ENCODE results near the gene OGFRL1. TPM values are rescaled to one million over a fixed set of nuclear protein-coding genes. Genes with fewer than 3 reads are reported as not detected.

The OGFRL1 gene
- total RNA-seq, 1 experiment from 2014 or later: 70.8 TPM

- Mint-ChIP-seq H3K9me3 (ENCODE audit: unreplicated experiment) (no peaks in the 10 kb centered on the region), H3K27me3 (ENCODE audit: insufficient read depth, unreplicated experiment) (no peaks in the 10 kb centered on the region), H3K4me3 (ENCODE audit: unreplicated experiment) (no peak overlapping the region), H3K27ac (ENCODE audit: low read depth, unreplicated experiment) (no peak overlapping the region), H3K4me1 (ENCODE audit: insufficient read depth, unreplicated experiment) (no peaks in the 10 kb centered on the region), H3K36me3 (ENCODE audit: insufficient read depth, unreplicated experiment) (no peaks in the 10 kb centered on the region)
- no peak for TF ChIP-seq CTCF (IDR thresholded peaks at IDR 0.05; ENCODE audit: unreplicated experiment)
- no peak for DNase-seq (ENCODE audit: unreplicated experiment)
- BruUV-seq (replicated peaks): no TSS peak
- ChIA-PET POLR2A (no interaction called here), CTCF (interaction anchor here (1.4 kb wide), 1 partner anchor 32 kb away, joined by 3 read pairs; the partner anchor contains the start of gene OGFRL1)
- intact Hi-C loops (cut with micrococcal nuclease): no loop called here
Measured at GRCh38 chr6:71320041-71320440, 31.4 kb downstream of the OGFRL1 start.

- CTCF ChIA-PET: interaction anchor here (0.6 to 1.4 kb wide), 3 partner anchors 27 to 33 kb away, joined by 3 read pairs; partner anchors contain the start of gene OGFRL1
- Mint-ChIP-seq H3K36me3 (ENCODE audit: insufficient read depth, unreplicated experiment) (no peaks in the 10 kb centered on the region), H3K27me3 (ENCODE audit: insufficient read depth, unreplicated experiment) (no peaks in the 10 kb centered on the region), H3K4me1 (ENCODE audit: insufficient read depth, unreplicated experiment) (no peaks in the 10 kb centered on the region), H3K27ac (ENCODE audit: low read depth, unreplicated experiment) (no peak overlapping the region), H3K9me3 (ENCODE audit: unreplicated experiment) (no peaks in the 10 kb centered on the region), H3K4me3 (ENCODE audit: unreplicated experiment) (no peak overlapping the region)
- intact Hi-C loops (cut with micrococcal nuclease): no loop called here
- no peak for TF ChIP-seq CTCF (IDR thresholded peaks at IDR 0.05; ENCODE audit: unreplicated experiment)
- no TSS peak for BruUV-seq (replicated peaks)
- peak; percentile 13 for DNase-seq (ENCODE audit: unreplicated experiment)
- POLR2A ChIA-PET: interaction anchor here (1.5 kb wide), 1 partner anchor 14 kb away, joined by 5 read pairs; no protein-coding TSS in a partner anchor
Measured at GRCh38 chr6:71321314-71321713, 32.7 kb downstream of the OGFRL1 start.

GRCh38 chr6:71324194-71324785, 35.7 kb downstream of the OGFRL1 start:
- intact Hi-C loops (cut with micrococcal nuclease): no loop called here
- H3K27me3 Mint-ChIP-seq (ENCODE audit: insufficient read depth, unreplicated experiment): no peaks in the 10 kb centered on the region
- no peak for DNase-seq (ENCODE audit: unreplicated experiment)
- H3K9me3 Mint-ChIP-seq (ENCODE audit: unreplicated experiment): no peaks in the 10 kb centered on the region
- POLR2A ChIA-PET: no interaction called here
- no peaks in the 10 kb centered on the region for H3K4me1 Mint-ChIP-seq (ENCODE audit: insufficient read depth, unreplicated experiment)
- H3K27ac Mint-ChIP-seq (ENCODE audit: low read depth, unreplicated experiment): no peak overlapping the region
- BruUV-seq (replicated peaks): no TSS peak
- no peak for TF ChIP-seq CTCF (IDR thresholded peaks at IDR 0.05; ENCODE audit: unreplicated experiment)
- CTCF ChIA-PET: no interaction called here
- no peak overlapping the region for H3K4me3 Mint-ChIP-seq (ENCODE audit: unreplicated experiment)
- no peaks in the 10 kb centered on the region for H3K36me3 Mint-ChIP-seq (ENCODE audit: insufficient read depth, unreplicated experiment)

GRCh38 chr6:71326611-71327010, 38.0 kb downstream of the OGFRL1 start:
- no peak for TF ChIP-seq CTCF (IDR thresholded peaks at IDR 0.05; ENCODE audit: unreplicated experiment)

More at GRCh38 chr6:71326611-71327010, 38.0 kb downstream of the OGFRL1 start:
- H3K27ac Mint-ChIP-seq (ENCODE audit: low read depth, unreplicated experiment): no peak overlapping the region
- no peaks in the 10 kb centered on the region for H3K27me3 Mint-ChIP-seq (ENCODE audit: insufficient read depth, unreplicated experiment)
- intact Hi-C loops (cut with micrococcal nuclease): no loop called here
- H3K4me1 Mint-ChIP-seq (ENCODE audit: insufficient read depth, unreplicated experiment): no peaks in the 10 kb centered on the region
- CTCF ChIA-PET: no interaction called here
- POLR2A ChIA-PET: no interaction called here
- DNase-seq (ENCODE audit: unreplicated experiment): no peak
- no peaks in the 10 kb centered on the region for H3K36me3 Mint-ChIP-seq (ENCODE audit: insufficient read depth, unreplicated experiment)
- H3K9me3 Mint-ChIP-seq (ENCODE audit: unreplicated experiment): no peaks in the 10 kb centered on the region
- H3K4me3 Mint-ChIP-seq (ENCODE audit: unreplicated experiment): no peak overlapping the region
- no TSS peak for BruUV-seq (replicated peaks)
